GM12878 (cell line): Measurements from ENCODE around the gene CMTM4.

ENCODE experiments used
- EZH2 ChIP-seq: IDR thresholded peaks from 2 replicates; pipeline ENCODE4 v1.6.1; 2012; ENCODE audit warnings: low read depth, mild to moderate bottlenecking, control low read depth, inconsistent platforms, low read length, borderline replicate concordance; ENCODE audit not compliant: control insufficient read depth
- MTA3 ChIP-seq: IDR thresholded peaks from 2 replicates; pipeline ENCODE4 v1.6.1; 2012; ENCODE audit warnings: low read length, inconsistent platforms, borderline replicate concordance
- NR2F1 ChIP-seq: fragments of 450-650 bp; conservative IDR thresholded peaks from 2 replicates; pipeline ENCODE4 v1.6.1; 2017; ENCODE audit warnings: mild to moderate bottlenecking
- POLR2A ChIP-seq: IDR thresholded peaks from 2 replicates; pipeline ENCODE4 v1.6.1; 2011; ENCODE audit warnings: low read depth, mild to moderate bottlenecking, low read length
- SMC3 ChIP-seq: IDR thresholded peaks from 2 replicates; pipeline ENCODE4 v1.6.1; 2011; ENCODE audit warnings: low read length, improper control_type of control experiment, borderline replicate concordance
- ZNF384 ChIP-seq: IDR thresholded peaks from 2 replicates; pipeline ENCODE4 v1.6.1; 2012; ENCODE audit warnings: low read depth, mild to moderate bottlenecking, low read length, improper control_type of control experiment, borderline replicate concordance
- TF ChIP-seq, protein P1 (sequence below), 3 experiments: IDR thresholded peaks in 2 of 3; conservative IDR thresholded peaks in 1 of 3; 2 replicates each; pipeline ENCODE4 v1.5.1; 2011; ENCODE audit warnings: low read depth in 3 of 3, low read length in 3 of 3, mild to moderate bottlenecking in 3 of 3, control low read depth in 2 of 3, moderate library complexity in 2 of 3, inconsistent platforms in 1 of 3, mixed read lengths in 1 of 3; ENCODE audit not compliant: control insufficient read depth in 2 of 3, insufficient read depth in 1 of 3; ENCODE audit errors: extremely low read depth in 1 of 3
- TF ChIP-seq, protein P2 (sequence below): fragments of 450-650 bp; IDR thresholded peaks from 2 replicates; pipeline ENCODE4 v1.6.1; 2016; ENCODE audit warnings: mild to moderate bottlenecking, moderate library complexity, borderline replicate concordance
- TF ChIP-seq, protein P3 (sequence below): IDR thresholded peaks from 2 replicates; pipeline ENCODE4 v1.6.1; 2012; ENCODE audit warnings: mild to moderate bottlenecking, low read depth, low read length

DNA sequence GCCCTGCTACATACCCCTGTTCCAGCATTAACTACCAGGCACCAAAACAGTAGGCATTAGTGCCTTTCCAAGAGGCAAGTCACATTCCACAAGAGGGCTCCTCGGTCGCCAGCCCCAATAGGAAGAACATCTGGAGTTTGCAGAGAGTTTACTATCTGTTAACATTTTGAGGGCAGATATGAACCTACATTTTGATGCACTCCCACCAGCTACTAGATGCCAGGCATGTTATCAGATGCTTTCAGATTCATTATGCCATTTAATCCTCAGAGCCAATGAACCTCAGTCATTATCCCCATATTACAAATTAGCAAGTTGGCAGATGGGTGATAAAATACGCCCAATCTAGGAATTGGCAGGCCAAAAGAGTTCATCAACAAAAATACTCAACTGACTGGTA, 121.5 kb downstream of the CMTM4 start:
- TF ChIP-seq, protein P1, sequence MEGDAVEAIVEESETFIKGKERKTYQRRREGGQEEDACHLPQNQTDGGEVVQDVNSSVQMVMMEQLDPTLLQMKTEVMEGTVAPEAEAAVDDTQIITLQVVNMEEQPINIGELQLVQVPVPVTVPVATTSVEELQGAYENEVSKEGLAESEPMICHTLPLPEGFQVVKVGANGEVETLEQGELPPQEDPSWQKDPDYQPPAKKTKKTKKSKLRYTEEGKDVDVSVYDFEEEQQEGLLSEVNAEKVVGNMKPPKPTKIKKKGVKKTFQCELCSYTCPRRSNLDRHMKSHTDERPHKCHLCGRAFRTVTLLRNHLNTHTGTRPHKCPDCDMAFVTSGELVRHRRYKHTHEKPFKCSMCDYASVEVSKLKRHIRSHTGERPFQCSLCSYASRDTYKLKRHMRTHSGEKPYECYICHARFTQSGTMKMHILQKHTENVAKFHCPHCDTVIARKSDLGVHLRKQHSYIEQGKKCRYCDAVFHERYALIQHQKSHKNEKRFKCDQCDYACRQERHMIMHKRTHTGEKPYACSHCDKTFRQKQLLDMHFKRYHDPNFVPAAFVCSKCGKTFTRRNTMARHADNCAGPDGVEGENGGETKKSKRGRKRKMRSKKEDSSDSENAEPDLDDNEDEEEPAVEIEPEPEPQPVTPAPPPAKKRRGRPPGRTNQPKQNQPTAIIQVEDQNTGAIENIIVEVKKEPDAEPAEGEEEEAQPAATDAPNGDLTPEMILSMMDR (IDR thresholded peaks at IDR 0.05 in 2 of 3, conservative IDR thresholded peaks at IDR 0.05 in 1 of 3; ENCODE audit: control insufficient read depth in 2 of 3, extremely low read depth in 1 of 3, insufficient read depth in 1 of 3, low read depth in 3 of 3, low read length in 3 of 3), result no peak
- TF ChIP-seq POLR2A, result no peak
- no peak for TF ChIP-seq ZNF384
- no peak for TF ChIP-seq NR2F1
- TF ChIP-seq, protein P2, sequence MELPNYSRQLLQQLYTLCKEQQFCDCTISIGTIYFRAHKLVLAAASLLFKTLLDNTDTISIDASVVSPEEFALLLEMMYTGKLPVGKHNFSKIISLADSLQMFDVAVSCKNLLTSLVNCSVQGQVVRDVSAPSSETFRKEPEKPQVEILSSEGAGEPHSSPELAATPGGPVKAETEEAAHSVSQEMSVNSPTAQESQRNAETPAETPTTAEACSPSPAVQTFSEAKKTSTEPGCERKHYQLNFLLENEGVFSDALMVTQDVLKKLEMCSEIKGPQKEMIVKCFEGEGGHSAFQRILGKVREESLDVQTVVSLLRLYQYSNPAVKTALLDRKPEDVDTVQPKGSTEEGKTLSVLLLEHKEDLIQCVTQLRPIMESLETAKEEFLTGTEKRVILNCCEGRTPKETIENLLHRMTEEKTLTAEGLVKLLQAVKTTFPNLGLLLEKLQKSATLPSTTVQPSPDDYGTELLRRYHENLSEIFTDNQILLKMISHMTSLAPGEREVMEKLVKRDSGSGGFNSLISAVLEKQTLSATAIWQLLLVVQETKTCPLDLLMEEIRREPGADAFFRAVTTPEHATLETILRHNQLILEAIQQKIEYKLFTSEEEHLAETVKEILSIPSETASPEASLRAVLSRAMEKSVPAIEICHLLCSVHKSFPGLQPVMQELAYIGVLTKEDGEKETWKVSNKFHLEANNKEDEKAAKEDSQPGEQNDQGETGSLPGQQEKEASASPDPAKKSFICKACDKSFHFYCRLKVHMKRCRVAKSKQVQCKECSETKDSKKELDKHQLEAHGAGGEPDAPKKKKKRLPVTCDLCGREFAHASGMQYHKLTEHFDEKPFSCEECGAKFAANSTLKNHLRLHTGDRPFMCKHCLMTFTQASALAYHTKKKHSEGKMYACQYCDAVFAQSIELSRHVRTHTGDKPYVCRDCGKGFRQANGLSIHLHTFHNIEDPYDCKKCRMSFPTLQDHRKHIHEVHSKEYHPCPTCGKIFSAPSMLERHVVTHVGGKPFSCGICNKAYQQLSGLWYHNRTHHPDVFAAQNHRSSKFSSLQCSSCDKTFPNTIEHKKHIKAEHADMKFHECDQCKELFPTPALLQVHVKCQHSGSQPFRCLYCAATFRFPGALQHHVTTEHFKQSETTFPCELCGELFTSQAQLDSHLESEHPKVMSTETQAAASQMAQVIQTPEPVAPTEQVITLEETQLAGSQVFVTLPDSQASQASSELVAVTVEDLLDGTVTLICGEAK, result no peak
- no peak for TF ChIP-seq MTA3
- TF ChIP-seq, protein P3, sequence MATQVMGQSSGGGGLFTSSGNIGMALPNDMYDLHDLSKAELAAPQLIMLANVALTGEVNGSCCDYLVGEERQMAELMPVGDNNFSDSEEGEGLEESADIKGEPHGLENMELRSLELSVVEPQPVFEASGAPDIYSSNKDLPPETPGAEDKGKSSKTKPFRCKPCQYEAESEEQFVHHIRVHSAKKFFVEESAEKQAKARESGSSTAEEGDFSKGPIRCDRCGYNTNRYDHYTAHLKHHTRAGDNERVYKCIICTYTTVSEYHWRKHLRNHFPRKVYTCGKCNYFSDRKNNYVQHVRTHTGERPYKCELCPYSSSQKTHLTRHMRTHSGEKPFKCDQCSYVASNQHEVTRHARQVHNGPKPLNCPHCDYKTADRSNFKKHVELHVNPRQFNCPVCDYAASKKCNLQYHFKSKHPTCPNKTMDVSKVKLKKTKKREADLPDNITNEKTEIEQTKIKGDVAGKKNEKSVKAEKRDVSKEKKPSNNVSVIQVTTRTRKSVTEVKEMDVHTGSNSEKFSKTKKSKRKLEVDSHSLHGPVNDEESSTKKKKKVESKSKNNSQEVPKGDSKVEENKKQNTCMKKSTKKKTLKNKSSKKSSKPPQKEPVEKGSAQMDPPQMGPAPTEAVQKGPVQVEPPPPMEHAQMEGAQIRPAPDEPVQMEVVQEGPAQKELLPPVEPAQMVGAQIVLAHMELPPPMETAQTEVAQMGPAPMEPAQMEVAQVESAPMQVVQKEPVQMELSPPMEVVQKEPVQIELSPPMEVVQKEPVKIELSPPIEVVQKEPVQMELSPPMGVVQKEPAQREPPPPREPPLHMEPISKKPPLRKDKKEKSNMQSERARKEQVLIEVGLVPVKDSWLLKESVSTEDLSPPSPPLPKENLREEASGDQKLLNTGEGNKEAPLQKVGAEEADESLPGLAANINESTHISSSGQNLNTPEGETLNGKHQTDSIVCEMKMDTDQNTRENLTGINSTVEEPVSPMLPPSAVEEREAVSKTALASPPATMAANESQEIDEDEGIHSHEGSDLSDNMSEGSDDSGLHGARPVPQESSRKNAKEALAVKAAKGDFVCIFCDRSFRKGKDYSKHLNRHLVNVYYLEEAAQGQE, result no peak
- no peak for TF ChIP-seq EZH2
- no peak for TF ChIP-seq SMC3
